ENCODE results near the gene ACIN1. TPM values are rescaled to one million over a fixed set of nuclear protein-coding genes. Genes with fewer than 3 reads are reported as not detected.

Gene ACIN1
- total and polyA plus RNA-seq, 2 of the 13 experiments (the other 11 are each of a cell fraction or from before 2014, with no cell fraction given): 165 to 183 TPM

GRCh38 chr14:23034498-23035302, 60.2 kb downstream of the ACIN1 start, which contains the start of gene PSMB5 (continued):
- TF ChIP-seq E2F1 (CRISPR knock-in tag; IDR thresholded peaks at IDR 0.05): no peak; the same call in 1 of the 2 replicates
- 0 out of 2 replicates have a peak, but pooled peaks have one; percentile 21 for TF ChIP-seq ZNF770 (CRISPR knock-in tag; IDR thresholded peaks at IDR 0.05)
- peak; percentile 99 for TF ChIP-seq ZNF333 (CRISPR knock-in tag; IDR thresholded peaks at IDR 0.05; ENCODE audit: borderline replicate concordance)
- TF ChIP-seq TCF7 (IDR thresholded peaks at IDR 0.05; ENCODE audit: low read depth): no peak; the same call in 1 of the 2 replicates
- peak; percentile 93 for TF ChIP-seq ZEB1 (IDR thresholded peaks at IDR 0.05; ENCODE audit: insufficient replicate concordance, low read depth)
- peak; percentile 97; the same call in 1 of the 2 replicates for TF ChIP-seq MZF1 (CRISPR knock-in tag; IDR thresholded peaks at IDR 0.05; ENCODE audit: borderline replicate concordance)
- peak; percentile 88 for TF ChIP-seq ZNF609 (CRISPR knock-in tag; IDR thresholded peaks at IDR 0.05; ENCODE audit: borderline replicate concordance)
- TF ChIP-seq ZNF749 (CRISPR knock-in tag; IDR thresholded peaks at IDR 0.05; ENCODE audit: borderline replicate concordance): peak; percentile 92
- peak in 1 of 2 experiments; percentile 89; a peak in 2 of 4 replicates for TF ChIP-seq ATF4 (CRISPR knock-in tag; IDR thresholded peaks at IDR 0.05)
- TF ChIP-seq KAT7 (CRISPR knock-in tag; IDR thresholded peaks at IDR 0.05; ENCODE audit: borderline replicate concordance): peak; percentile 81
- TF ChIP-seq HNF1B (CRISPR knock-in tag; IDR thresholded peaks at IDR 0.05): peak; percentile 87; the same call in 1 of the 2 replicates
- TF ChIP-seq ZNF597 (CRISPR knock-in tag; IDR thresholded peaks at IDR 0.05): no peak
- TF ChIP-seq ZNF562 (CRISPR knock-in tag; IDR thresholded peaks at IDR 0.05; ENCODE audit: borderline replicate concordance): no peak
- peak; percentile 98 for TF ChIP-seq ZNF230 (CRISPR knock-in tag; IDR thresholded peaks at IDR 0.05)
- no peak for TF ChIP-seq SYNCRIP (IDR thresholded peaks at IDR 0.05; ENCODE audit: insufficient read depth, low read depth, low read length)

All from HepG2 (cell line).